HG03442 (cell line): ENCODE data around the gene CDH4.

Experiments used
- ATAC-seq: cut with Tn5 transposase; IDR thresholded peaks from one replicate; pipeline ENCODE4 v1.9.1; 2021; ENCODE audit warnings: mild to moderate bottlenecking, moderate library complexity; ENCODE audit not compliant: unreplicated experiment

Gene CDH4

DNA sequence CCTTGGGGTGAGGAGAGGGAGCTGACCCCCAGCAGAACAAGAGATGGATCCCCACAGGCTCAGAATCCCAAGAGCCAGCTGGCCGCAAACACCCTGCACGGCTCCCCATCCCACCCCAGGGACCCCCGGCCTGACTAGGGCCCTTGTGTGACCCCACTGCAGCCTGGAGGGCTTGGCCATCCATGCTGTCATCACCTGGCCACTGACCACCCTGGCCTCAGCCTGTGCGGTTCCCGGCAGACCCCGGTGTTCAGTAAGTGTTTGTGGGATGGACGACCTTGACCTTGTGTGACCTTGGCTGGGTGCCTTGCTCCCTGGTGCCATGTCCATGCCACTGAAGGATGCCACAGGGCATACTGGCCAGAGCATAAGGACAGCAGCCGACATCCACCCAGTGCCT is 485.3 kb downstream of the CDH4 start:
- ATAC-seq = no peak

GRCh38 chr20:61737812-61738443 is 485.9 kb downstream of the CDH4 start:
- ATAC-seq = no peak

DNA sequence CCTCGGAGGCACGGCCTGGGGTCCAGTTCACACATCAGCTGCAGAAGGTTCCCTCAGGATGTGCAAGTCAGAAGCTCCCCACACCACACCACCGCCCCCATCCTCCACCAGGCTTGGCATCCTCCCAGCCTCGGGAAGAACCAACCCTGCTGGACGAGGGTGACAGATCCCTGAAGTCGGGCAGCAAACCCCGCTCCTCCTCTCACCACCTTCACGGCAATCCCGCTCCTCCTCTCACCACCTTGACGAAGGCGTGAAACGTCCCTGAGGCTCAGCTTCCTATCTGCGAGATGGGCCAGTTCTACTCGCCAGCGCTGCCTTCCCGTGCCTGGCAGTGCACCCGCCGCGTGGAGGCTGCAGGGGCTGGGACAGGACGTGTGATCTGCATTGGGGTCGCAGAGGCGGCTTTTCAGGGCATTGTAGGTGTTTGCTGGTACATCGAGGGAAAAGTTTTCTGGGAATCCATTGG is 486.6 kb downstream of the CDH4 start:
- no peak for ATAC-seq

GRCh38 chr20:61739086-61739831 is 487.2 kb downstream of the CDH4 start:
- no peak for ATAC-seq

DNA sequence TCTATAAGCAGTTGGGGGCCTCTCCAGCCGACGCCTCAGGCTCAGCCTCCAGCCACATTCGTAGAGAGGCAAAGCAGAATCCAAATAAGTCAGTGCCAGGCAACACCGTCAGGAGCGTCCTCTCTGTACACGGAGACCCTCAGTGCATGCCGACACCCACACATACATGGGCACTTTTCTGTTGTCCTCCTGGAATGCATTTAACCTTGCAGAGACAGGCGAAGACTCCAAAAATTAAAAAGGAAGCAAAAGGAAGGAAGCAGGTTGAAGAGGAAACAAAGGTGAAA is 487.7 kb downstream of the CDH4 start:
- no peak for ATAC-seq

DNA sequence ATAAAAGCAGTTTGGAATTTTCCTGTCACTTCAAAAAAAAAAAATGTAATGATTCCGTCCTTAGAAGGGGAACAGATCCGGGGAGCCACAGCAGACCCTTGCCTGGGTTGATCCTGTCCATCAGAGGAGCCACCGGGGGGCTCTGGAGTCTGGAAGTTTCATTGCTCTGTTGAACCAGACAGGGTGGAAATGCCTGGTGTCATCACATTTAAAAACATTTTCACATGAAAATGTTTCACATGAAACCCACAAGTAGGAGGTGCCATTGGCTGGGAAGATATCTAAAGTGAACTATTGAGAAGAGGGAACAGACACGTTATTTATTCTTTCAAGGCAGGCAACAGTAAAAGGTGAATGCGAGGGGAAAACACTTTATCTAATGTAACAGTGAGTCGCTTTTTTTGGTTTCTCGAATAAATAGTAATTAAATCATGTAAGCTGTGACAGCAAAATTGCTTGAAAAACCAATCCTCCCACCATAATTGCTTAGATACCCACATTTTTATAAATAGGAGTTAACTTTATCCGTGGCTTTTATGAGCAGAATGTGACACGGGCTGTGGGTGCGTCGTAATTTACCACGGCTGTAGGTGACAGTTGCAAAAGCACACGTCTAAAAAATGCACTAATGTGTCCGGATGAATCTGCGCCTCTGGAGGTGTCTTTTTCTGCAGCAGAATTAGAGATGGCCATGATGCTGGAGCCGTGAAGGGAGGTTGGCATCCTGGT is 490.2 kb downstream of the CDH4 start:
- ATAC-seq = no peak

- ATAC-seq = no peak
These were observed 491.5 kb downstream of the CDH4 start for GRCh38 chr20:61743606-61744005.

- no peak for ATAC-seq
These were observed 492.8 kb downstream of the CDH4 start for GRCh38 chr20:61744691-61745396.

- ATAC-seq = no peak
These were observed 493.5 kb downstream of the CDH4 start for GRCh38 chr20:61745397-61746146.

DNA sequence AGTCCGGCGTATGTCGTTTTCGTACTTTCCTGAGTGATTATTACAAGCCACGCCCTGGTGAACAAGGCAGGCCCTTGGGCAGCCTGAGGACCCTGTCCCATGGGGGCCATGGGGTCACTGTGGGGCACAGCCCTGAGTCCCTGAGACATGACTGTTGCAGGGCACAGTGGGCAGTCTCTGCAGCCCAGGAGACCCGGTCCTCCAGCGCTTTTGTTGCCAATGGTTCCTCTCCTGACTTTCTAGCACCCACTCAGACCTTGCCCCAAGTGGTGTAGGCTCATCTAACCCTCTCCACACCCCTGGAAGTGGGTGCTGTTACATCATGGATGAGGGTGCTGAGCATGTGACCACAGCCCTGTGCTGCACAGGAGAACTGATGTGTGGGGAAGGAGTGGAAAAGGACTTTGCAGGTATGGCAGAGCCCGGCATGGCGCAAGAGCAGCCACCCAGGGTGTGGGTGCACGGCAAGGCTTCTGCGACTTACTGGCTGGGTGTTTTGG is 494.1 kb downstream of the CDH4 start:
- no peak for ATAC-seq

DNA sequence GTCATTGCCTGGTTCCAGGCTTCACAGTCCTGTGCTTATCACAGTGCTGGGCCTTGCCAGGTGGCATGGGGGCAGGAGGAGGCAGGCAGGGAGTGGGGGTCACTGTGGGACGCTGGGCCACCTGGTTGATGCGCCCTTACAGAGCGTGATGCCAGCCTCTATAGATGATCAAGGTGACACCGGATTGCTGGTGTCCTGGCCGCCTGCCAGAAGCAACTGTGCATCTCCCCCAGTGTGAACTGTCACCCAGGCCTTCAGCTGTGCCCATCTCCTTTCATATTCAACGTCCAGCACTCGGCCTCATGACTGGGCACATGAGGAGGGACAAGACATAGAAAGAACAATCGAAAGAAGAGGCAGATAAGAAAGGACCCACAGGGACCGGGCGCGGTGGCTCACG is 494.7 kb downstream of the CDH4 start:
- ATAC-seq = no peak

- no peak for ATAC-seq
These were observed 496.3 kb downstream of the CDH4 start for GRCh38 chr20:61748376-61748775.

DNA sequence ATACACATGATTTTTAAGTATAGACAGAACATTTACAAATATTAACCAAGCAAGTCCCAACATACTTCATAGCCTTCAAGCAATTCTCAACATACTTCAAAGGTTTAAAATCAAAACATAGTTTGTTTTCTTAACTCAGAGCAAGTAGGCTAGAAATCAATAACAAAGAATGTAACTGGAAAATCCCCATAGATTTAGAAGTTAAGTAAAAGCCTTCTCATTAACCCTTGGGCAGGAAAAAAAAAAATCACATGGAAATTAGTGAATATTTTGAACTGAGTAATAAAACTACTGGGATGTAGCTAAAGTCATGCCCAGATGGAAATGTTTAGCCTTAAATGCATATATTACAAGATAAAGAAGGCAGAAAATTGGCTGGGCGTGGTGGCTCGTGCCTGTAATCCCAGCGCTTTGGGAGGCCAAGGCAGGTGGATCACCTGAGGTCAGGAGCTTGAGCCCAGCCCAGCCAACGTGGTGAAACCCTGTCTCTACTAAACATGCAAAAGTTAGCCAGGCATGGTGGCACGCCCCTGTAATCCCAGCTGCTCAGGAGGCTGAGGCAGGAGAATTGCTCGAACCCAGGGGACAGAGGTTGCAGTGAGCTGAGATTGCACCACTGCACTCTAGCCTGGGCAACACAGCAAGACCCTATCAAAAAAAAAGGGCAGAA is 497.5 kb downstream of the CDH4 start:
- no peak for ATAC-seq

- no peak for ATAC-seq
These were observed 498.0 kb downstream of the CDH4 start for GRCh38 chr20:61750093-61750492.

DNA sequence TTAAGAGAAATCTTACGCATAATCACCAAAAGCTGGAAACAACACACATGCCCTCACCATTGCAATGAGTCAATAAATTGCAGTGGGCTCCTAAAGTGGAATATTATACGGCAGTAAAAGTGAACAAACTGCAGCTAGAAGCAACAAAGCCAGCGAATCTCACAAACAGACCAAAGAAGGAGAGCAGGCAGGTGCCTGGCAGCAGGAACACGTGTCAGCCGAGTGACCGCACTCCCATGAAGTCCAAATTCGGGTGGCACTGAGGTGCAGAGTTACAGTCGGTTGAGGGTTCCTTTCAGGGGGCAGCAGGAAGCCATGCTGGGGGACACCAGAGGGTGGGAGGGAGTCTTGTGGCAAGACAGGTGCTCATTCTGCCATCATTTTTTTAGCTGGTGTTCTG is 500.5 kb downstream of the CDH4 start:
- ATAC-seq = no peak

- ATAC-seq = no peak
These were observed 501.4 kb downstream of the CDH4 start for GRCh38 chr20:61753316-61753942.

- ATAC-seq = no peak
These were observed 502.2 kb downstream of the CDH4 start for GRCh38 chr20:61753987-61754956.

GRCh38 chr20:61754976-61755778 is 503.1 kb downstream of the CDH4 start:
- ATAC-seq = no peak
